Measurements from ENCODE around the gene TEX11.

GRCh38 chrX:70621743-70622142 is 286.8 kb downstream of the TEX11 start:
- TF ChIP-seq CTCF (conservative IDR thresholded peaks at IDR 0.05) (no peak), EZH2 (IDR thresholded peaks at IDR 0.05; ENCODE audit: low read depth) (no peak)
